ENCODE measurements around the gene CERS4. TPM values are rescaled to one million over a fixed set of nuclear protein-coding genes. Genes with fewer than 3 reads are reported as not detected.

The CERS4 gene
- total and polyA plus RNA-seq, 3 experiments from 2014 or later, result 13.3 to 21.9 (median 21.5) TPM

DNA sequence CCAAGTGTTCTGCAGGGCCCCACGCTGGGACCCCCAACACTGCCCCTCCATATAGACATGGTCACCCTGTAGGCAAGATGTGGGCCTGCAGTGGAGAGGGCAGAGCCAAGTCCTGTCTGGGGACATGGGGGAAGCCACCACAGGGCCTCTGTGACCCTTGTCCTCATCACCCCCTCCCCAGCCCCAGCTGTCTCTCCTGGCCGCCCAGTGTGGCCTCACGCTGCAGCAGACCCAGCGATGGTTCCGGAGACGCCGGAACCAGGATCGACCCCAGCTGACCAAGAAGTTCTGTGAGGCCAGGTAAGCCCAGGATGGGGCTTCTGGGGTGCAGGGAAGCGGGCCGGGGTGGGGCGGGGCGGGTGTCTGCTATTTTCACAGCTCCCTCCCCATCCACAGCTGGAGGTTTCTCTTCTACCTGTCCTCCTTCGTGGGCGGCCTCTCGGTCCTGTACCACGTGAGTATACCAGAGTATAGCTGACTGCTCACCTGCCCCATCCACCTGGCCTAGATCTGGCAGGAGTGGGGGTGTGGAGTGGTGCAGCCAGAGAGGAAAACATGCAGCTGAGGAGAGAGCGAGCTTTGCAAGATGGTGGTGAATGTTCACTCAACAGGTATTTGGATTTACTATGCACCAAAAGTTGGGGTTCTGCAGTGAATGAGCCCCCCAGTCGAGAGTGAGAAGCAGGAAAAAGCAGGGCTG is 46.4 kb downstream of the CERS4 start:
- Mint-ChIP-seq H3K4me1 (peaks cover 3 to 22% (median 8%) of the 10 kb centered on the region in 3 donors), H3K27me3 (no peaks in the 10 kb centered on the region), H3K4me3 (no peak overlapping the region), H3K36me3 (peaks cover 0 to 46% (median 4%) of the 10 kb centered on the region in 3 donors), H3K27ac (no peak overlapping the region), H3K9me3 (no peaks in the 10 kb centered on the region)
- POLR2A ChIA-PET, result interaction anchor here (0.6 kb wide), 1 partner anchor 253 kb away, joined by 8 read pairs; no protein-coding TSS in a partner anchor
- DNase-seq, result no peak
- Histone ChIP-seq H3K36me3 (ENCODE audit: insufficient read depth, low read length) (no peaks in the 10 kb centered on the region), H3K9me3 (ENCODE audit: low read length) (no peaks in the 10 kb centered on the region), H3K4me1 (ENCODE audit: insufficient read depth, low read length) (no peaks in the 10 kb centered on the region), H3K27ac (ENCODE audit: low read depth, low read length) (no peak overlapping the region), H3K27me3 (ENCODE audit: insufficient read depth, low read length, poor library complexity, severe bottlenecking) (no peaks in the 10 kb centered on the region), H3K4me3 (ENCODE audit: low read length) (no peak overlapping the region)
- CTCF ChIA-PET, result interaction anchor here (1.1 to 1.9 kb wide), 4 partner anchors 8 to 402 kb away, joined by 3 to 10 read pairs (median 4); no protein-coding TSS in a partner anchor

DNA sequence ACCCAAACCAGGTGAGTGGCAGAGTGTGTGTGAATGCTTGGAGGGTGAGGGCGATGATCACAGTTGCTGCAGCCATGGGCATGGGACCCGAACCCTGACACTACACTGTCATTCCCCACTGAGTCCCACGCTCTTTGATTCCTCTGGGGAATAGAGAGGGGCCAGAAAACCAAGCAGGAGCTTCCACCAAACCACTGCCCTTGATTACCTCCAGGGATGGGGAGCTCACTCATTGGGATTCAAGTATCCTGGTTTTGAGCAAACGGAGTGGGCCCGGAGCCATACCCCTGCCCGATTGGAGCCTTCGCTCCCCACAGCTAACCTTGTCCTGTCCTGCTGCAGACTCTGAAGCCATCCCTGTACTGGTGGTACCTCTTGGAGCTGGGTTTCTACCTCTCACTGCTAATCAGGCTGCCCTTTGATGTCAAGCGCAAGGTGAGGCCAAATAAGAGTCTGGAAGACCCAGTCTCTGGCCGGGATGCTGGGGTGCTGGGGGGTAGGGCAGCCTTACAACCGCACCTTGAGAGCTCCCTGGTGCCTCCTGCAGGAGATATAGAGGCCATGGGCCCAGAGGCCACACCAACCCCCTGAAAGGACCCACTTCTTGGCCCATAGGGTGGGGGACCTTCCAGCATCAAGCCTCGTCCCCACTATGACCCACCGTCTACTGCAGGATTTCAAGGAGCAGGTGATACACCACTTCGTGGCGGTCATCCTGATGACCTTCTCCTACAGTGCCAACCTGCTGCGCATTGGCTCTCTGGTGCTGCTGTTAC is 47.3 kb downstream of the CERS4 start:
- H3K9me3 Mint-ChIP-seq, result no peaks in the 10 kb centered on the region
- H3K27ac ChIP-seq (ENCODE audit: low read depth, low read length), result no peak overlapping the region
- H3K9me3 ChIP-seq (ENCODE audit: low read length), result no peaks in the 10 kb centered on the region
- H3K36me3 ChIP-seq (ENCODE audit: insufficient read depth, low read length), result no peaks in the 10 kb centered on the region
- ChIA-PET CTCF (interaction anchor here (1.1 to 1.9 kb wide), 2 partner anchors 7 to 12 kb away, joined by 3 to 10 read pairs; no protein-coding TSS in a partner anchor), POLR2A (interaction anchor here (0.5 kb wide), 1 partner anchor 9 kb away, joined by 4 read pairs; no protein-coding TSS in a partner anchor)
- no peaks in the 10 kb centered on the region for H3K27me3 ChIP-seq (ENCODE audit: insufficient read depth, low read length, poor library complexity, severe bottlenecking)
- no peak for DNase-seq
- H3K36me3 Mint-ChIP-seq, result peaks cover 0 to 45% (median 4%) of the 10 kb centered on the region in 3 donors
- H3K4me3 Mint-ChIP-seq, result no peak overlapping the region
- H3K4me1 ChIP-seq (ENCODE audit: insufficient read depth, low read length), result no peaks in the 10 kb centered on the region
- H3K4me3 ChIP-seq (ENCODE audit: low read length), result no peak overlapping the region
- peak overlapping the region in 1 of 8 donors; percentile 56 for H3K27ac Mint-ChIP-seq
- H3K27me3 Mint-ChIP-seq, result no peaks in the 10 kb centered on the region
- peaks cover 3 to 24% (median 8%) of the 10 kb centered on the region in 3 donors for H3K4me1 Mint-ChIP-seq

DNA sequence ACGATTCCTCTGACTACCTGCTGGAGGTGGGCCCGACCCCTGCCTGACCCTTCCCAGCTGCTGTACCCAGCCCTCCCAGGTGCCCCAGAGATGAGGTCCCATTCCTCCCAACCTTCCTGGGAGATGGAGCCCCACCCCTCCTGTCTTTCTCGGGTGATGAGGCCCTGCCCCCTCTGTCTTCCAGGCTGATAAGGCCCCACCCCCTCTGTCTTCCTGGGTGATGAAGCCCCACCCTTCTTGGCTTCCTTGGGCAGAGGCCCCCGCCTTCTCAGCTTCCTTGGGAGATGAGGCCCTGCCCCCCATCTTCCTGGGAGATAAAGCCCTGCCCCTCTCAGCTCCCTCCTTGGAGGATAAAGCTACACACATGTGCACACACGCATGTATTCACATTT is 47.9 kb downstream of the CERS4 start:
- peaks cover 0 to 47% (median 4%) of the 10 kb centered on the region in 3 donors for H3K36me3 Mint-ChIP-seq
- ChIA-PET POLR2A (interaction anchor here (0.5 kb wide), 1 partner anchor 9 kb away, joined by 4 read pairs; no protein-coding TSS in a partner anchor), CTCF (interaction anchor here (1.9 kb wide), 1 partner anchor 11 kb away, joined by 10 read pairs; no protein-coding TSS in a partner anchor)
- Histone ChIP-seq H3K4me3 (ENCODE audit: low read length) (no peak overlapping the region), H3K4me1 (ENCODE audit: insufficient read depth, low read length) (no peaks in the 10 kb centered on the region), H3K27me3 (ENCODE audit: insufficient read depth, low read length, poor library complexity, severe bottlenecking) (no peaks in the 10 kb centered on the region), H3K27ac (ENCODE audit: low read depth, low read length) (no peak overlapping the region), H3K9me3 (ENCODE audit: low read length) (no peaks in the 10 kb centered on the region), H3K36me3 (ENCODE audit: insufficient read depth, low read length) (no peaks in the 10 kb centered on the region)
- no peaks in the 10 kb centered on the region for H3K27me3 Mint-ChIP-seq
- H3K9me3 Mint-ChIP-seq, result no peaks in the 10 kb centered on the region
- no peak overlapping the region for H3K4me3 Mint-ChIP-seq
- peaks cover 3 to 24% (median 8%) of the 10 kb centered on the region in 3 donors for H3K4me1 Mint-ChIP-seq
- H3K27ac Mint-ChIP-seq, result peak overlapping the region in 2 of 8 donors; percentile 17 to 56
- DNase-seq, result no peak

DNA sequence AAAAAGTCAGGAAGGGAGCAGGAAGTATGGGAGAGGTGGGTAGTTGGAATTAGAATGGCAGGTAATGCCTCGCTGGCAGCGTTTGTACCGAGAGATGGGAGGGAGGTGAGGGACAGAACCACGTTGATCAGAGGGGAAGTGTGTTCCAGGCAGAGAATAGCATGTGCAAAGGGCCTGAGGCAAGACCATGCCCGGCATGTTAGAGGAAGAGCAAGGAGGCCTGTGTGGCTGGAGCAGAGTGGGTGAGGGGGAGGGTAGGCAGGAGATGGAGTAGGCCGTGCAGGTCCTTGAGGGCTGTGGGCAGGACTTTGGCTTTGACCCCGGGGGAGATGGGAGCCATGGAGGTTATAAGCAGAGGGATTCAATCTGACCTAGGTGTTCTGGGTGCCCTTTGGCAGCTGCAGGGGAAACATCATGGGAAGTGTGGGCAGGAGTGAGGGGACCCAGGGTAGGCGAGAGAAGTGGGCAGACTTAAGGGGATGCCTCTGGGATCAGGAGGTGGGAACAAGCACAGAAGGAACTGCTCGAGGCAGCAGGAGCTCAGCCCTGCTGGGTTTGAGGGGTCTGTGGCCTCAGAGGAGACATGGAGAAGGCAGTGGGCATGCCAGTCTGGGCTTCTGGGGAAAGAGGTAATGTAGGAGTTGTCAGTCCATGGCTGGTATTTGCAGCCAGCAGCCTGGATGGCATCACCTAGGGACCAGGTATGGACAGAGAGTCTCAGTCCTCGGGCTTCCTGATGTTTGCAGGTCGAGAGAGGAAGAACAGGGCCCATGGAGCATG is 50.2 kb downstream of the CERS4 start:
- no peak for DNase-seq
- no peaks in the 10 kb centered on the region for H3K9me3 ChIP-seq (ENCODE audit: low read length)
- no peaks in the 10 kb centered on the region for H3K4me1 ChIP-seq (ENCODE audit: insufficient read depth, low read length)
- ChIA-PET CTCF (no interaction called here), POLR2A (interaction anchor here (0.6 kb wide), 1 partner anchor 79 kb away, joined by 4 read pairs; no protein-coding TSS in a partner anchor)
- Mint-ChIP-seq H3K4me1 (peaks cover 1 to 21% (median 4%) of the 10 kb centered on the region in 3 donors), H3K27ac (peak overlapping the region in 4 of 8 donors; percentile 4 to 70 (median 28)), H3K4me3 (no peak overlapping the region), H3K9me3 (no peaks in the 10 kb centered on the region), H3K27me3 (no peaks in the 10 kb centered on the region), H3K36me3 (peaks cover 0 to 44% (median 2%) of the 10 kb centered on the region in 3 donors)
- H3K27ac ChIP-seq (ENCODE audit: low read depth, low read length), result no peak overlapping the region
- no peak overlapping the region for H3K4me3 ChIP-seq (ENCODE audit: low read length)
- H3K27me3 ChIP-seq (ENCODE audit: insufficient read depth, low read length, poor library complexity, severe bottlenecking), result no peaks in the 10 kb centered on the region
- H3K36me3 ChIP-seq (ENCODE audit: insufficient read depth, low read length), result no peaks in the 10 kb centered on the region

DNA sequence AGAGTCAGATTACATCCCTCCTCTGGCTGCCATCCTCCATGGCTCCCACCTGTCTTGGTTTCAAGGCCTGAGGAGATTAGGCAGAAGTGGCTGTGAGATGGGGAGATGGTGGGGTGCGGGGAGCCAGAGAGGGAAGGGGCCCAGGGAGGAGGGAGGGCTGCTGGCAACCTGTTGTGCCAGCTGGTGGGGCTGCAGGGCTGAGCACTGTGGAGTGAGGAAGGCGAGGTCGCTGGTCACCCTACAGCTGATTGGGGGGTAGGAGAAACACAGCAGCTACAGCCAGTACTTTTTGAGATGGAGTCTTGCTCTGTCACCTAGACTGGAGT is 50.7 kb downstream of the CERS4 start:
- Mint-ChIP-seq H3K4me3 (no peak overlapping the region), H3K9me3 (no peaks in the 10 kb centered on the region), H3K4me1 (peaks cover 1 to 21% (median 4%) of the 10 kb centered on the region in 3 donors), H3K27me3 (no peaks in the 10 kb centered on the region), H3K36me3 (peaks cover 0 to 43% (median 2%) of the 10 kb centered on the region in 3 donors), H3K27ac (peak overlapping the region in 1 of 8 donors; percentile 25)
- ChIA-PET POLR2A (interaction anchor here (0.6 kb wide), 1 partner anchor 79 kb away, joined by 4 read pairs; no protein-coding TSS in a partner anchor), CTCF (interaction anchor here (1.2 kb wide), 1 partner anchor 53 kb away, joined by 3 read pairs; no protein-coding TSS in a partner anchor)
- Histone ChIP-seq H3K36me3 (ENCODE audit: insufficient read depth, low read length) (no peaks in the 10 kb centered on the region), H3K4me1 (ENCODE audit: insufficient read depth, low read length) (no peaks in the 10 kb centered on the region), H3K27ac (ENCODE audit: low read depth, low read length) (no peak overlapping the region), H3K27me3 (ENCODE audit: insufficient read depth, low read length, poor library complexity, severe bottlenecking) (no peaks in the 10 kb centered on the region), H3K9me3 (ENCODE audit: low read length) (no peaks in the 10 kb centered on the region), H3K4me3 (ENCODE audit: low read length) (no peak overlapping the region)
- DNase-seq, result no peak

DNA sequence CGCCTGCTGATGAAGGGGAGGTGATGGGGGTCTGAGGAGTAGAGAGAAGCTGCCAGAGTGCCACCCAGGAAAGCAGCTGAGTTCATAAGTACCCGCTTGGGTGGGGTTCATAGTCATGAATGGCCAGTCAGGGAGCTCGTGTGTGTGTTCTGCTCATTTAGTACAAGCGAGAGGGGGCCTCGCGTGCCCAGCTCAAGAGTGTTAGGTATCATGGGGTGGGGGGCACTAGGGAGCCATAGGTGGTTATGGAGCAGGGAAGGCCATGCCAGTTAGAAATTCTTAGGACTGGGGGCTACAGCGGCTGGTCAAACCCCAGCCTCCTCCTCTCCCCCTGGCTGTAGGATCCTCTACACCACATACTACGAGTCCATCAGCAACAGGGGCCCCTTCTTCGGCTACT is 52.2 kb downstream of the CERS4 start:
- Mint-ChIP-seq H3K36me3 (peaks cover 0 to 38% (median 2%) of the 10 kb centered on the region in 3 donors), H3K27ac (peak overlapping the region in 1 of 8 donors; percentile 47), H3K4me1 (peaks cover 1 to 21% (median 4%) of the 10 kb centered on the region in 3 donors), H3K27me3 (no peaks in the 10 kb centered on the region), H3K9me3 (no peaks in the 10 kb centered on the region), H3K4me3 (no peak overlapping the region)
- DNase-seq, result no peak
- Histone ChIP-seq H3K9me3 (ENCODE audit: low read length) (no peaks in the 10 kb centered on the region), H3K4me1 (ENCODE audit: insufficient read depth, low read length) (no peaks in the 10 kb centered on the region), H3K36me3 (ENCODE audit: insufficient read depth, low read length) (no peaks in the 10 kb centered on the region), H3K4me3 (ENCODE audit: low read length) (no peak overlapping the region), H3K27me3 (ENCODE audit: insufficient read depth, low read length, poor library complexity, severe bottlenecking) (no peaks in the 10 kb centered on the region), H3K27ac (ENCODE audit: low read depth, low read length) (no peak overlapping the region)
- POLR2A ChIA-PET, result no interaction called here
- CTCF ChIA-PET, result interaction anchor here (0.6 to 0.7 kb wide), 2 partner anchors 8 to 27 kb away, joined by 3 read pairs; no protein-coding TSS in a partner anchor

DNA sequence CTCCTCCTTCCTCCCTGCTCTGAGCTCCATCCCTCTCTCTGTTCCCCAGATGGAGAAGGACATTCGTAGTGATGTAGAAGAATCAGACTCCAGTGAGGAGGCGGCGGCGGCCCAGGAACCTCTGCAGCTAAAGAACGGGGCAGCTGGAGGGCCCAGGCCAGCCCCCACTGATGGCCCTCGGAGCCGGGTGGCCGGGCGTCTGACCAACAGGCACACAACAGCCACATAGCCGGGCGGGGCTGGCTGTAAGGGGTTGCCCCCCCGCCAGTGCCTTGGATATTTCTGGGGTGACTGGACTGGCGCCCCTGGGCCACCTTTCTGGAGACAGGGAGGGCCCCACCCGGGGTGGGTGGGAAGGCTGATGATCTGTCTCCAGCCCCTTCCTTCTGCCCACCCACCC is 52.7 kb downstream of the CERS4 start:
- no peaks in the 10 kb centered on the region for H3K27me3 ChIP-seq (ENCODE audit: insufficient read depth, low read length, poor library complexity, severe bottlenecking)
- DNase-seq, result no peak

More for the DNA sequence above, 52.7 kb downstream of the CERS4 start:
- Histone ChIP-seq H3K9me3 (ENCODE audit: low read length) (no peaks in the 10 kb centered on the region), H3K27ac (ENCODE audit: low read depth, low read length) (no peak overlapping the region), H3K4me1 (ENCODE audit: insufficient read depth, low read length) (no peaks in the 10 kb centered on the region), H3K4me3 (ENCODE audit: low read length) (no peak overlapping the region), H3K36me3 (ENCODE audit: insufficient read depth, low read length) (no peaks in the 10 kb centered on the region)
- H3K4me1 Mint-ChIP-seq, result peaks cover 1 to 19% (median 4%) of the 10 kb centered on the region in 3 donors
- no peak overlapping the region for H3K4me3 Mint-ChIP-seq
- peaks cover 0 to 34% (median 2%) of the 10 kb centered on the region in 3 donors for H3K36me3 Mint-ChIP-seq
- ChIA-PET CTCF (interaction anchor here (0.7 to 1.2 kb wide), 2 partner anchors 8 to 109 kb away, joined by 3 read pairs; no protein-coding TSS in a partner anchor), POLR2A (no interaction called here)
- H3K27me3 Mint-ChIP-seq, result no peaks in the 10 kb centered on the region
- H3K27ac Mint-ChIP-seq, result no peak overlapping the region
- H3K9me3 Mint-ChIP-seq, result no peaks in the 10 kb centered on the region
